Left renal pelvis (tissue), 4 donors: ENCODE measurements around the gene LGALS13. TPM values are rescaled to one million over a fixed set of nuclear protein-coding genes. Genes with fewer than 3 reads are reported as not detected.
"Not testable (repeated sequence)": the region's sequence is repeated elsewhere in the genome, so short reads cannot be mapped to it uniquely, and the experiment has no call there.

ENCODE experiments used
- DNase-seq, 4 donors: peaks; one replicate each; pipeline ENCODE4 v3.0.0-alpha.2; 2013; ENCODE audit warnings: low read depth in 4 of 4, low spot score in 3 of 4
- polyA plus RNA-seq, 4 donors: library from polyadenylated mRNA; unstranded; fragments of 120-200 nt; gene quantifications; one replicate each; pipeline ENCODE4 v1.2.1, GENCODE V29; 2013; ENCODE audit not compliant: insufficient read length in 4 of 4

Gene LGALS13
- polyA plus RNA-seq, 4 donors, result not detected

- no peak for DNase-seq
Observed at GRCh38 chr19:39613597-39613996, 11.3 kb downstream of the LGALS13 start.

- no peak for DNase-seq
Observed at GRCh38 chr19:39617745-39618144, 15.4 kb downstream of the LGALS13 start.

GRCh38 chr19:39623946-39624345 is 21.6 kb downstream of the LGALS13 start:
- DNase-seq, result no peak

GRCh38 chr19:39627631-39628030 is 25.3 kb downstream of the LGALS13 start:
- not testable (repeated sequence) for DNase-seq

GRCh38 chr19:39631178-39631577 is 28.9 kb downstream of the LGALS13 start:
- DNase-seq, result no peak

GRCh38 chr19:39631626-39632025 is 29.3 kb downstream of the LGALS13 start:
- no peak for DNase-seq

GRCh38 chr19:39637891-39638290 is 35.6 kb downstream of the LGALS13 start:
- DNase-seq, result no peak

- no peak for DNase-seq
Observed at GRCh38 chr19:39641773-39642172, 39.4 kb downstream of the LGALS13 start.

- no peak for DNase-seq
Observed at GRCh38 chr19:39643591-39643990, 41.3 kb downstream of the LGALS13 start.

GRCh38 chr19:39645800-39646411 is 43.6 kb downstream of the LGALS13 start:
- DNase-seq, result peak in 3 of 4 donors; percentile 8 to 39 (median 14)

- no peak for DNase-seq
Observed at GRCh38 chr19:39647918-39648317, 45.6 kb downstream of the LGALS13 start.

- DNase-seq, result no peak
Observed at GRCh38 chr19:39655613-39656012, 53.3 kb downstream of the LGALS13 start, which contains the start of gene LGALS16. TSS of gene LGALS16 (plus strand) at chr19:39655913. CDS start at chr19:39655962, 49 bp downstream.

Other genes with a start within 250 kb of the LGALS13 start
- gene PAF1, start 211.4 kb upstream of the LGALS13 start, polyA plus RNA-seq, result 10 to 100 TPM; 53.9 to 76.8 (median 65.2) TPM
- 10 to 100 TPM; 34.1 to 42.3 (median 38.4) TPM for gene MED29, start 211.1 kb upstream of the LGALS13 start, polyA plus RNA-seq
- gene ZFP36, start 195.7 kb upstream of the LGALS13 start, polyA plus RNA-seq, result 100 to 1,000 TPM in 1 of 4 donors, 10 to 100 TPM in 3; 18.4 to 945 (median 37.0) TPM
- gene PLEKHG2, start 189.9 kb upstream of the LGALS13 start, polyA plus RNA-seq, result 100 to 1,000 TPM in 1 of 4 donors, 10 to 100 TPM in 3; 67.3 to 130 (median 90.1) TPM
- gene RPS16, start 166.6 kb upstream of the LGALS13 start, polyA plus RNA-seq, result 1,000 to 10,000 TPM; 1,121 to 1,373 (median 1,329) TPM
- gene SUPT5H, start 156.9 kb upstream of the LGALS13 start, polyA plus RNA-seq, result 100 to 1,000 TPM; 112 to 158 (median 132) TPM
- 10 to 100 TPM; 48.5 to 94.1 (median 74.2) TPM for gene TIMM50, start 121.7 kb upstream of the LGALS13 start, polyA plus RNA-seq
- gene DLL3, start 103.6 kb upstream of the LGALS13 start, polyA plus RNA-seq, result under 1 TPM; 0.33 to 0.78 (median 0.64) TPM
- gene SELENOV, start 87.4 kb upstream of the LGALS13 start, polyA plus RNA-seq, result 1 to 10 TPM; 3.2 to 8.2 (median 5.5) TPM
- 1 to 10 TPM; 4.2 to 5.3 (median 4.5) TPM for gene EID2B, start 69.7 kb upstream of the LGALS13 start, polyA plus RNA-seq
- gene EID2, start 62.4 kb upstream of the LGALS13 start, polyA plus RNA-seq, result 10 to 100 TPM; 16.2 to 24.3 (median 20.1) TPM
- not detected for gene LGALS16, start 53.4 kb downstream of the LGALS13 start, polyA plus RNA-seq
- not detected for gene LGALS14, start 102.0 kb downstream of the LGALS13 start, polyA plus RNA-seq
- 1 to 10 TPM; 1.1 to 5.5 (median 1.5) TPM for gene CLC, start 135.5 kb downstream of the LGALS13 start, polyA plus RNA-seq
- gene LEUTX, start 176.3 kb downstream of the LGALS13 start, polyA plus RNA-seq, result not detected
- gene DYRK1B, start 231.6 kb downstream of the LGALS13 start, polyA plus RNA-seq, result 10 to 100 TPM; 20.5 to 38.7 (median 32.5) TPM
- 100 to 1,000 TPM; 285 to 358 (median 326) TPM for gene FBL, start 243.9 kb downstream of the LGALS13 start, polyA plus RNA-seq